ENCODE data around the gene SFT2D3. TPM values are rescaled to one million over a fixed set of nuclear protein-coding genes. Genes with fewer than 3 reads are reported as not detected.

SFT2D3 gene
- total and polyA plus RNA-seq, 2 donors (not counting 1 experiment from before 2014, with no cell fraction given) = 3.5 to 14.2 TPM

DNA sequence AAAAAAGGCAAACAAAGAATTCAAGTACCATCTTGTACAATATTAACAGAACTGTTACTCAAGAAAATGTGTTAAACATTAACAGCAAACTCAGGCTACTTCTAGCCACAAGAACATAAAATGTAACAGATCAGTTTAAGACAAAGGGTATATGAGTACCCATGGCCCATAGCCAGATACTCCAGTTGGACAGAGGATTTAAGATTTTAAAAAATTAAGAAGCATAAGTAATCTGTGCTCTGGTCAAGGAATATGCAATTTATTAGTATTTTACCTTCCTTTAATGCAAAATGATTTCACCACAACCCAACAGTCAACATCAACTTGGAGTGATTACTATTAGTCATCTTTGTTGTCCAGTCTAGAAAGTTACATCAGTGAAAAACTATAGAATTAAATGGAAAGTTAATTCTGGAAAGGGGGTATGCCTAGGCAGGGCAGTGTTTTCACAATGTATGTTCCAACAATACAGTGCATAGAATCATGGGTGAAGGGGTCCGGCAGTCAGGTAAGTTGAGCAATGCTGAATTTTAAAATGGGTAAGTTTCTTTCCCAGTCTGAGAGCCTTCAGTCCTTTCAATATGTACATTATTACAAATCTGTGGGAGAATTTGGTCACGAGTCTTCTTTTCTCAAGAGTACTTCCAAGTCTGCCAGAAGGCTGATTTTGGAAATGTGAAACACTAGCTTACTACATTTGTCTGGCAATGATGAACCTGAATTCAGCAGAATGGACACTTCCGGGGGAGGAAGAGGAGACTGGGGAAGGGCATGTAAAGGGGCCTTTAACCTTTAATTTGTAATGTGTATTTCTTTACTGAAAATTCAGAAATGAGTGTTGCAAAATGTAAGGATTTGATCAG lies 34.5 kb downstream of the SFT2D3 start:
- no peak for DNase-seq
- WGBS (ENCODE audit: insufficient coverage) = 100% methylated on average over 1 of the region's 3 CpGs

DNA sequence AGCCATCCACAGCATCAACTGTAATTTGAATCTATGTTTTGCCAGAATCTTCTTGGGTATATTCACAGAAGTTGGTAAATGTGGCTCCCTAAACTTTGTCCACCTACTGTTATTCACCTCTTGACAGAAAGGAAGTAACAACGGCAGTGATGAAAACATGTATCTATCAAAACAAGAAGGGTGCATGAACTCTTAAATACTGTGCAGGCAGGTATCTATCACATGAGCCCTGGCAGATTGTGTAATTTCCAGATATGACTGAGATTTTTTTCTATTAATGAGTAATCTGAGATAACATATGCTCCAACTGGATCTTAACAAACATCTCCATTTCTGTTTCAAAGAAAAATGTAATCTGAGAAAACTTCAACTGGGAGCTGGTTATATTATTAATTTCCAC lies 36.6 kb downstream of the SFT2D3 start:
- H3K4me3 ChIP-seq (ENCODE audit: control extremely low read depth in 1 of 5, extremely low read depth in 1 of 5, insufficient read depth in 1 of 5, low read depth in 2 of 5, low read length in 4 of 5) = no peak overlapping the region
- DNase-seq (no peak), ATAC-seq (ENCODE audit: low read depth) (no peak)
- Mint-ChIP-seq H3K4me1 (no peaks in the 10 kb centered on the region), H3K27ac (no peak overlapping the region), H3K4me3 (no peak overlapping the region), H3K9me3 (ENCODE audit: insufficient read depth) (no peaks in the 10 kb centered on the region), H3K27me3 (no peaks in the 10 kb centered on the region)
- peaks cover 0 to 14% of the 10 kb centered on the region in 2 experiments for H3K36me3 ChIP-seq (replicated peaks in 1 of 2; ENCODE audit: control extremely low read depth in 1 of 2, control insufficient read depth in 1 of 2, extremely low read depth in 1 of 2, insufficient read depth in 2 of 2, low read length in 1 of 2)
- ChIA-PET POLR2A (no interaction called here), CTCF (interaction anchor here (0.8 kb wide), 1 partner anchor 34 kb away, joined by 3 read pairs; no protein-coding TSS in a partner anchor)
- H3K9me3 ChIP-seq (ENCODE audit: control extremely low read depth in 1 of 3, control insufficient read depth in 2 of 3, insufficient read depth in 1 of 3, low read length in 2 of 3) = no peaks in the 10 kb centered on the region
- H4K20me1 ChIP-seq (ENCODE audit: control insufficient read depth, insufficient read depth, low read length, poor library complexity, severe bottlenecking) = no peaks in the 10 kb centered on the region
- no peak overlapping the region for H3K9ac ChIP-seq (ENCODE audit: low read length)
- H2AFZ ChIP-seq (ENCODE audit: insufficient read depth, low read depth, low read length, poor library complexity, severe bottlenecking) = no peak overlapping the region
- no peaks in the 10 kb centered on the region for H3K4me1 ChIP-seq (ENCODE audit: control insufficient read depth in 2 of 2, insufficient read depth in 2 of 2, low read length in 2 of 2)
- no peaks in the 10 kb centered on the region for H3K27me3 ChIP-seq (replicated peaks in 1 of 4; ENCODE audit: control extremely low read depth in 1 of 4, control insufficient read depth in 3 of 4, insufficient read depth in 4 of 4, low read length in 3 of 4)
- no peak overlapping the region for H3K4me2 ChIP-seq (replicated peaks; ENCODE audit: low read depth, low read length, poor library complexity, severe bottlenecking)
- H3K79me2 ChIP-seq (ENCODE audit: control insufficient read depth, insufficient read depth, low read length) = no peaks in the 10 kb centered on the region
- TF ChIP-seq, protein P1, sequence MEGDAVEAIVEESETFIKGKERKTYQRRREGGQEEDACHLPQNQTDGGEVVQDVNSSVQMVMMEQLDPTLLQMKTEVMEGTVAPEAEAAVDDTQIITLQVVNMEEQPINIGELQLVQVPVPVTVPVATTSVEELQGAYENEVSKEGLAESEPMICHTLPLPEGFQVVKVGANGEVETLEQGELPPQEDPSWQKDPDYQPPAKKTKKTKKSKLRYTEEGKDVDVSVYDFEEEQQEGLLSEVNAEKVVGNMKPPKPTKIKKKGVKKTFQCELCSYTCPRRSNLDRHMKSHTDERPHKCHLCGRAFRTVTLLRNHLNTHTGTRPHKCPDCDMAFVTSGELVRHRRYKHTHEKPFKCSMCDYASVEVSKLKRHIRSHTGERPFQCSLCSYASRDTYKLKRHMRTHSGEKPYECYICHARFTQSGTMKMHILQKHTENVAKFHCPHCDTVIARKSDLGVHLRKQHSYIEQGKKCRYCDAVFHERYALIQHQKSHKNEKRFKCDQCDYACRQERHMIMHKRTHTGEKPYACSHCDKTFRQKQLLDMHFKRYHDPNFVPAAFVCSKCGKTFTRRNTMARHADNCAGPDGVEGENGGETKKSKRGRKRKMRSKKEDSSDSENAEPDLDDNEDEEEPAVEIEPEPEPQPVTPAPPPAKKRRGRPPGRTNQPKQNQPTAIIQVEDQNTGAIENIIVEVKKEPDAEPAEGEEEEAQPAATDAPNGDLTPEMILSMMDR (IDR thresholded peaks at IDR 0.05) = no peak
- TF ChIP-seq EZH2 (IDR thresholded peaks at IDR 0.05; ENCODE audit: borderline replicate concordance, insufficient read depth, low read depth, low read length, poor library complexity, severe bottlenecking) = no peak
- intact Hi-C loops (cut with micrococcal nuclease) = no loop called here
- H3K27ac ChIP-seq (ENCODE audit: low read length in 2 of 2) = no peak overlapping the region
- WGBS (ENCODE audit: insufficient coverage) = no CpG with 5 or more reads among the region's 1 CpG

More for the DNA sequence above, 34.5 kb downstream of the SFT2D3 start:
- Histone ChIP-seq H3K79me2 (ENCODE audit: control insufficient read depth, insufficient read depth, low read length) (no peaks in the 10 kb centered on the region), H3K27me3 (replicated peaks in 1 of 4; ENCODE audit: control extremely low read depth in 1 of 4, control insufficient read depth in 3 of 4, insufficient read depth in 4 of 4, low read length in 3 of 4) (no peaks in the 10 kb centered on the region), H3K4me1 (ENCODE audit: control insufficient read depth in 2 of 2, insufficient read depth in 2 of 2, low read length in 2 of 2) (no peaks in the 10 kb centered on the region), H3K9ac (ENCODE audit: low read length) (no peak overlapping the region), H3K9me3 (ENCODE audit: control extremely low read depth in 1 of 3, control insufficient read depth in 2 of 3, insufficient read depth in 1 of 3, low read length in 2 of 3) (no peaks in the 10 kb centered on the region), H3K4me3 (ENCODE audit: control extremely low read depth in 1 of 5, extremely low read depth in 1 of 5, insufficient read depth in 1 of 5, low read depth in 2 of 5, low read length in 4 of 5) (no peak overlapping the region), H3K27ac (ENCODE audit: low read length in 2 of 2) (no peak overlapping the region), H4K20me1 (ENCODE audit: control insufficient read depth, insufficient read depth, low read length, poor library complexity, severe bottlenecking) (no peaks in the 10 kb centered on the region), H3K4me2 (replicated peaks; ENCODE audit: low read depth, low read length, poor library complexity, severe bottlenecking) (no peak overlapping the region), H2AFZ (ENCODE audit: insufficient read depth, low read depth, low read length, poor library complexity, severe bottlenecking) (no peak overlapping the region), H3K36me3 (replicated peaks in 1 of 2; ENCODE audit: control extremely low read depth in 1 of 2, control insufficient read depth in 1 of 2, extremely low read depth in 1 of 2, insufficient read depth in 2 of 2, low read length in 1 of 2) (peaks cover 0 to 15% of the 10 kb centered on the region in 2 experiments)
- intact Hi-C loops (cut with micrococcal nuclease) = no loop called here
- TF ChIP-seq EZH2 (IDR thresholded peaks at IDR 0.05; ENCODE audit: borderline replicate concordance, insufficient read depth, low read depth, low read length, poor library complexity, severe bottlenecking) = no peak
- TF ChIP-seq, protein P1 (IDR thresholded peaks at IDR 0.05) = no peak
- ChIA-PET POLR2A (no interaction called here), CTCF (no interaction called here)
- no peaks in the 10 kb centered on the region for H3K9me3 Mint-ChIP-seq (ENCODE audit: insufficient read depth)
- no peak for ATAC-seq (ENCODE audit: low read depth)
- no peaks in the 10 kb centered on the region for H3K4me1 Mint-ChIP-seq
- no peak overlapping the region for H3K27ac Mint-ChIP-seq
- no peaks in the 10 kb centered on the region for H3K27me3 Mint-ChIP-seq
- H3K4me3 Mint-ChIP-seq = no peak overlapping the region
